Measurements from ENCODE around the gene OR56A4.

The OR56A4 gene

GRCh38 chr11:6012035-6012668, 5.4 kb upstream of the OR56A4 start:
- TF ChIP-seq CEBPB (IDR thresholded peaks at IDR 0.05): no peak
- no peak for TF ChIP-seq YY1 (IDR thresholded peaks at IDR 0.05; ENCODE audit: low read depth)
- no peak for TF ChIP-seq TAF1 (IDR thresholded peaks at IDR 0.05; ENCODE audit: low read depth)
- TF ChIP-seq NFIC (IDR thresholded peaks at IDR 0.05): no peak
- TF ChIP-seq, protein P1, sequence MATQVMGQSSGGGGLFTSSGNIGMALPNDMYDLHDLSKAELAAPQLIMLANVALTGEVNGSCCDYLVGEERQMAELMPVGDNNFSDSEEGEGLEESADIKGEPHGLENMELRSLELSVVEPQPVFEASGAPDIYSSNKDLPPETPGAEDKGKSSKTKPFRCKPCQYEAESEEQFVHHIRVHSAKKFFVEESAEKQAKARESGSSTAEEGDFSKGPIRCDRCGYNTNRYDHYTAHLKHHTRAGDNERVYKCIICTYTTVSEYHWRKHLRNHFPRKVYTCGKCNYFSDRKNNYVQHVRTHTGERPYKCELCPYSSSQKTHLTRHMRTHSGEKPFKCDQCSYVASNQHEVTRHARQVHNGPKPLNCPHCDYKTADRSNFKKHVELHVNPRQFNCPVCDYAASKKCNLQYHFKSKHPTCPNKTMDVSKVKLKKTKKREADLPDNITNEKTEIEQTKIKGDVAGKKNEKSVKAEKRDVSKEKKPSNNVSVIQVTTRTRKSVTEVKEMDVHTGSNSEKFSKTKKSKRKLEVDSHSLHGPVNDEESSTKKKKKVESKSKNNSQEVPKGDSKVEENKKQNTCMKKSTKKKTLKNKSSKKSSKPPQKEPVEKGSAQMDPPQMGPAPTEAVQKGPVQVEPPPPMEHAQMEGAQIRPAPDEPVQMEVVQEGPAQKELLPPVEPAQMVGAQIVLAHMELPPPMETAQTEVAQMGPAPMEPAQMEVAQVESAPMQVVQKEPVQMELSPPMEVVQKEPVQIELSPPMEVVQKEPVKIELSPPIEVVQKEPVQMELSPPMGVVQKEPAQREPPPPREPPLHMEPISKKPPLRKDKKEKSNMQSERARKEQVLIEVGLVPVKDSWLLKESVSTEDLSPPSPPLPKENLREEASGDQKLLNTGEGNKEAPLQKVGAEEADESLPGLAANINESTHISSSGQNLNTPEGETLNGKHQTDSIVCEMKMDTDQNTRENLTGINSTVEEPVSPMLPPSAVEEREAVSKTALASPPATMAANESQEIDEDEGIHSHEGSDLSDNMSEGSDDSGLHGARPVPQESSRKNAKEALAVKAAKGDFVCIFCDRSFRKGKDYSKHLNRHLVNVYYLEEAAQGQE (IDR thresholded peaks at IDR 0.05; ENCODE audit: low read depth): no peak
- TF ChIP-seq, protein P2, sequence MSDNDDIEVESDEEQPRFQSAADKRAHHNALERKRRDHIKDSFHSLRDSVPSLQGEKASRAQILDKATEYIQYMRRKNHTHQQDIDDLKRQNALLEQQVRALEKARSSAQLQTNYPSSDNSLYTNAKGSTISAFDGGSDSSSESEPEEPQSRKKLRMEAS (IDR thresholded peaks at IDR 0.05): no peak
- no peak for TF ChIP-seq RAD21 (IDR thresholded peaks at IDR 0.05; ENCODE audit: low read depth)
- no peak for TF ChIP-seq FOXM1 (IDR thresholded peaks at IDR 0.05; ENCODE audit: borderline replicate concordance, low read depth)
- no peak for TF ChIP-seq EP300 (IDR thresholded peaks at IDR 0.05; ENCODE audit: borderline replicate concordance)
- TF ChIP-seq TCF12 (IDR thresholded peaks at IDR 0.05; ENCODE audit: low read depth): no peak
- TF ChIP-seq TEAD4 (IDR thresholded peaks at IDR 0.05): no peak
- no peak for TF ChIP-seq CREB1 (IDR thresholded peaks at IDR 0.05; ENCODE audit: low read depth)
- TF ChIP-seq USF1 (IDR thresholded peaks at IDR 0.05): no peak
- no peak for TF ChIP-seq EGR1 (IDR thresholded peaks at IDR 0.05)
- no peak for TF ChIP-seq ZBTB7A (IDR thresholded peaks at IDR 0.05; ENCODE audit: low read depth)

- TF ChIP-seq TCF12 (IDR thresholded peaks at IDR 0.05; ENCODE audit: low read depth) (no peak), YY1 (IDR thresholded peaks at IDR 0.05; ENCODE audit: low read depth) (no peak), TAF1 (IDR thresholded peaks at IDR 0.05; ENCODE audit: low read depth) (no peak), USF1 (IDR thresholded peaks at IDR 0.05) (no peak), TEAD4 (IDR thresholded peaks at IDR 0.05) (no peak), EP300 (IDR thresholded peaks at IDR 0.05; ENCODE audit: borderline replicate concordance) (no peak), NFIC (IDR thresholded peaks at IDR 0.05) (no peak), FOXM1 (IDR thresholded peaks at IDR 0.05; ENCODE audit: borderline replicate concordance, low read depth) (no peak)
- TF ChIP-seq, protein P1 (IDR thresholded peaks at IDR 0.05; ENCODE audit: low read depth): no peak
These were observed 351 bp downstream of the OR56A4 start for GRCh38 chr11:6006395-6006794.

DNA sequence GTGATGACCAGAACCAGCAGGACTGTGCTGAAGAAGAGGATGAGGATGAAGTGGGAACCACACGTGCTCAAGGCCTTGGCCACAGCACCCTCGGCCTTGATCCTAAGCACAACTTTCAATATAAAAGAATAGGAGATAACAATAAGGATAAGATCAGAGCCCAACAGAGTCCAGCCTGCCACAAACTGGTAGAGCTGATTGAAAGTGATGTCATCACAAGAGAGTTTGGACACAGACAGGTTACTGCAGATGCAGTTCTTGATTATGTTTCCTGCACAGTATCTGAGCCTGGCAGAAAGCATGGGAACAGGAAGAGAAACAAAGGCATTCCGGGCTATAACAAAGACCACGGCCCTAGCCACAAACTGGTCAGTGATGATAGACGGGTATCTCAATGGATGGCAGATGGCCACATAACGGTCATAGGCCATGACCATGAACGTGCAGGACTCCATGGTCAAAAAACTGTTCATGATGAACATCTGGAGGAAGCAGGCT, 4.5 kb downstream of the OR56A4 start:
- no peak for TF ChIP-seq TAF1 (IDR thresholded peaks at IDR 0.05; ENCODE audit: low read depth)
- TF ChIP-seq USF1 (IDR thresholded peaks at IDR 0.05): no peak
- no peak for TF ChIP-seq TEAD4 (IDR thresholded peaks at IDR 0.05)
- no peak for TF ChIP-seq TCF12 (IDR thresholded peaks at IDR 0.05; ENCODE audit: low read depth)
- TF ChIP-seq YY1 (IDR thresholded peaks at IDR 0.05; ENCODE audit: low read depth): no peak
- TF ChIP-seq CEBPB (IDR thresholded peaks at IDR 0.05): no peak
- TF ChIP-seq CREB1 (IDR thresholded peaks at IDR 0.05; ENCODE audit: low read depth): no peak
- TF ChIP-seq FOXM1 (IDR thresholded peaks at IDR 0.05; ENCODE audit: borderline replicate concordance, low read depth): no peak
- no peak for TF ChIP-seq RAD21 (IDR thresholded peaks at IDR 0.05; ENCODE audit: low read depth)

GRCh38 chr11:5994791-5995190, 12.0 kb downstream of the OR56A4 start:
- TF ChIP-seq USF1 (IDR thresholded peaks at IDR 0.05) (no peak), YY1 (IDR thresholded peaks at IDR 0.05; ENCODE audit: low read depth) (no peak), TAF1 (IDR thresholded peaks at IDR 0.05; ENCODE audit: low read depth) (no peak), RAD21 (IDR thresholded peaks at IDR 0.05; ENCODE audit: low read depth) (no peak), CREB1 (IDR thresholded peaks at IDR 0.05; ENCODE audit: low read depth) (no peak), NFIC (IDR thresholded peaks at IDR 0.05) (no peak), TCF12 (IDR thresholded peaks at IDR 0.05; ENCODE audit: low read depth) (no peak), CEBPB (IDR thresholded peaks at IDR 0.05) (no peak), EP300 (IDR thresholded peaks at IDR 0.05; ENCODE audit: borderline replicate concordance) (no peak), FOXM1 (IDR thresholded peaks at IDR 0.05; ENCODE audit: borderline replicate concordance, low read depth) (no peak), EGR1 (IDR thresholded peaks at IDR 0.05) (no peak)
- TF ChIP-seq, protein P1 (IDR thresholded peaks at IDR 0.05; ENCODE audit: low read depth): no peak
- TF ChIP-seq, protein P2 (IDR thresholded peaks at IDR 0.05): no peak
